HG03565 (cell line): ENCODE data around the gene FBXL5.

Source experiments
- ATAC-seq: cut with Tn5 transposase; IDR thresholded peaks from one replicate; pipeline ENCODE4 v1.9.1; 2021; ENCODE audit warnings: mild to moderate bottlenecking, moderate library complexity; ENCODE audit not compliant: unreplicated experiment

The FBXL5 gene

GRCh38 chr4:15676899-15677298 lies 21.7 kb upstream of the FBXL5 start:
- ATAC-seq = no peak

- no peak for ATAC-seq
Measured at GRCh38 chr4:15676039-15676438, 20.9 kb upstream of the FBXL5 start.

GRCh38 chr4:15675356-15675755 lies 20.2 kb upstream of the FBXL5 start:
- ATAC-seq = no peak

DNA sequence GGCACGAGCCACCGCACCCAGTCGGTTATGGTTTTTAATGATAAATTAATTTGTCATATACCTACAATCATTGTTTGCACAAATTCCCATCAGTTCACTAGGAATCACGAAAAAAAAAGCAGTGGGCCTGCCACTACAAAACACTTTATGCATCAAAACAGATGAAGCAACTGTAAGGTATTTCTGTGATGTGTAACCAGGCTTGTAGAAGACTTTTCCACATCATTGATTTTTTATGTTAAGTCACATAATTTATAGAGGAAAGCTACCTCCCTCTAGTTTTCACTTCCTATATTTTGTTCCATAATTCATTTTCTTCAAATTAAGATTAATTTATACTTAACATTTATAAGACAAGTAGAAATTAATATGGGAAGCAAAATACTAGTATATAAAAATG lies 19.8 kb upstream of the FBXL5 start:
- no peak for ATAC-seq

DNA sequence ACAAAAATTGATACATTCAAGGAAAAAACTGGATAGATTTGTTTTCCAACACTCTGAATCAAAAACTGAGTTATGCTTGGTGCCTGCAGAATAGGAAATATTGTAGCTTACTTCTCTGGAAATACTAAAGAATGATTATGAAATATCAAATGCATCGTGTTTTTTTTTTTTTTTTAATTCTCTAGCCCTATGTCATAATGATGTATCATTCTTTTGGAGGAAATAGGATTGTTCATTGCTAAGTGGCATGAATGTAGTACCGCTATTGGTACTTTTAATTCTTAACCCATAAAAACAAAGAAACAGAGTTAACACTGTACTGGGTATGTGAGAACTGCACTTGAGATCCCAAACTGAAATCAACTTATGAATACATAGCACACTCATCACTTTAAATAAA lies 18.9 kb upstream of the FBXL5 start:
- ATAC-seq = no peak

DNA sequence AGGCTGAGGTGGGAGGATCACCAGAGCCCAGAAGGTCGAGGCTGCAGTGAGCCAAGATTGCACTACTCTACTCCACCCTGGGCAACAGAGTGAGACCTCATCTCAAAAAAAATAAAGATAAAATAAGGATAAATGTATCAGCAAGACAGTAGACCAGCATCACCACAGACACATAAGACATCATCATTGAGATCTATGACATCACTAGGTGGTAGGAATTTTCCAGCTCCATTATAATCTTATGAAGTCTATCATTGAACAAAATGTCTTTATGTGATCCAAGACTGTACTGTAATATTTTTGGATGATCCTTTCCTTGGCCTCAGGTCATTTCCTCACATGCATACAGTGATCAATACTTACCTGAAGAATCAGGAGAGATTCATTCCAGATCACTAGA lies 18.2 kb upstream of the FBXL5 start:
- ATAC-seq = no peak

DNA sequence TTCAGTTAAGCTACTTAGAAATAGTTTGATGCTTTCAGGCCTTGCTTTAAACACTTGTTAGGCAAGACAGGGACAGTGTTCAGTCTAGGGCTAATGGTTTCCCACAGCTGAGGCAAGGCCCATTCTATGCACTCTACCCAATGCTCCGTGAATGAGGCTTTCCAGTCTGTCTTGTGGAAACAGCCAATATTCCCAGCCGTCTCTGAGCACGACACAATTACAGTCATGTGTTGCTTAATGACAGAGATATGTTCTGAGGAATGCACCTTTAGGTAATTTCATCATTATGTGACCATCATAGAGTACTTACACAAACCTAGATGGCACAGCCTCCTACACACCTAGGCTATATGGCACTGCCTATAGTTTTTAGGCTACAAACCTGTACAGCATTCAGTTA lies 16.9 kb upstream of the FBXL5 start:
- ATAC-seq = no peak

GRCh38 chr4:15670576-15670975 lies 15.4 kb upstream of the FBXL5 start:
- ATAC-seq = no peak

GRCh38 chr4:15668566-15669435 lies 13.6 kb upstream of the FBXL5 start:
- no peak for ATAC-seq

DNA sequence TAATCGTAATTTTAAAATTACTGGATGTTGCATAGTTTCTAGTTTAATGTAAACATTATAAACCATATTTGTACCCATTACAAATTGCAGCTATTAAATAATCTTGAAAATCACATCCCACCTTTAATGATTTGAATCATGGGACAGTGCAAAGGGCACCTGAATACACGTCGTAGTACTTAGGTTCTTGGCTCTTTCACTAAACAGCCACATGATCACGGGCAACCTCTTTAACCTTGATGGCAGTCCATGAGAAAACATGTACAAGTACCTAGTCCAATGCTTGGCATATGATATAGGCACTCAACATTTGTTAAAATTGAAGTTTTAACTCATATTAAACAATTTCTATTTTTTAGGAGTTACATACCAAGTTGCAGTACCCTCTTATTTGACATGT lies 11.8 kb upstream of the FBXL5 start:
- no peak for ATAC-seq

DNA sequence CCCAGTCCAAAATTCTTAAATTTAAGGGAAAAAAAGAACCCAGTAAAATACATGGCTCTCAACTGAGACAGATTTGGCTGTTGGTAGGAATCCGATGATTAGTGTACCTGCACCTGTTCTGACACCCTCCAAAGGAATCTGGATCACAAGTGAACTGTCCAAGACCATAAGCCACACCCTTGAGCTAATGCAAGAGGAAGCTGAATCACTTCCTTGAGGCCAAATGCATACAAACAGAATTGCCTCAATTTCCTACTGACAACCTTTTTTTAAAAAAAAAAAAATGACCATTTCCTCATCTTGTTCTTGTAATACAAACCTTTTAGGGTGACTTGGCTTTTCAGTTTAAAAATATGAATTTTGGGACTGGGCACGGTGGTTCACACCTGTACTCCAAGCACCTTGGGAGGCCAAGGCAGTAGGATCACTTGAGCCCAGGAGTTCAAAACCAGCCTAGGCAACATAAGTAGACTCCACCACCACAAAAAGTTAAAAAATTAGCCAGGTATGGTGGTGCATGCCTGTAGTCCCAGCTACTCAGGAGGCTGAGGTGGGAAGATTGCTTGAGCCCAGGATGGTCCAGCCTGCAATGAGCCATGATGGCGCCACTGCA lies 10.7 kb upstream of the FBXL5 start:
- ATAC-seq = no peak

- no peak for ATAC-seq
Measured at GRCh38 chr4:15659768-15660570, 4.8 kb upstream of the FBXL5 start.

DNA sequence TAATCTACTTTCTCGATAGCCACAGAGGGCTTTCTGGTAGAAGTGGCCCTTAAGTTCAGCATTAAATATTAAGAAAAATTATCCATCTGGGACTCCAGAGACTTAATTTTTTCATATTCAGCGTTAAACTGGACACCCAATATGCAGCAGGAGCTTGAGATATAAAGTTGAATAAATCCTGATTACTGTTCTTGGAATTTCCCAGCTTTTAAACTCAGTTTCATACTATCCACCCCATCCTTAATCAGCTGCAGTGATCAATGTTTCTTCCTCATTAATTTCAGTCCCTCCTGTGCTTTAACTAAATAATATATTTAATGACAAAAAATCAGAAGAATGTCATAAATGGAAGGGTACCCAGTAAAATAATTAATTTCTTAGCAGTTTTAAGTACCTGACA lies 3.6 kb upstream of the FBXL5 start:
- no peak for ATAC-seq

- no peak for ATAC-seq
Measured at GRCh38 chr4:15658136-15658770, 3.1 kb upstream of the FBXL5 start.

GRCh38 chr4:15657366-15657765 lies 2.2 kb upstream of the FBXL5 start:
- no peak for ATAC-seq

- no peak for ATAC-seq
Measured at GRCh38 chr4:15656038-15656470, 897 bp upstream of the FBXL5 start.

DNA sequence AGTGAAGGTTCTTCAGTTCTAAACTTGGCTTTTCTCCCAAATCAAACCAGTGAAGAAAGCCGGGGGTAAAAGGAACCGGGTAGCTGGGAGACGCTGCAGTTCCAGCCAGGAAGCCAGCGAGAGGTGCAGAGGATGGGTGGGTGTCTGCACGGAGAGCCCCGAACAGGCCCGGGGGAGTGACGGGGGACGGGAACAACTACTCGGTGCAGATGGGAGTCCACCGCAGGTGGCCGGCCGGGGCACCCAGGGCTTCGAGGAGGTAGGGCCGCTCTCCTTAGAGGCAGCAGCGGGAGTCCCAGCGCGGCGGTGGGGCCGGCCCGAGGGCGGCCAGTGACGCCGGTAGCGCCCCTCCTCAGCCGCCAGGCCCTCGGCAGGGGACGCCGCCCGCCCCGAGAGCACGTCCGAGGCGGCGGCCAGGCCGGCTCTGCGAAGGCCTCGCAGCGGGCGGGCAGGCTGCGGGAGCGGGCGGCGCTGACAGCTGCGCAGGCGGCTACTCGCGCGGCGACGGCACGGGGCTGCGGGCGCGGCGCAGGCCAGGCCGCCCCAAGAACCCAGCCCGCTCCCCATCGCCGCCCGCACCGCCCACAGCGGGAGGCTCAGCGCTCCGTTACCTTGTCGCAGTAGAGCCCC lies 449 bp downstream of the FBXL5 start:
- peak; percentile 31 for ATAC-seq

- ATAC-seq = no peak
Measured at GRCh38 chr4:15653864-15654592, 1.1 kb downstream of the FBXL5 start.

DNA sequence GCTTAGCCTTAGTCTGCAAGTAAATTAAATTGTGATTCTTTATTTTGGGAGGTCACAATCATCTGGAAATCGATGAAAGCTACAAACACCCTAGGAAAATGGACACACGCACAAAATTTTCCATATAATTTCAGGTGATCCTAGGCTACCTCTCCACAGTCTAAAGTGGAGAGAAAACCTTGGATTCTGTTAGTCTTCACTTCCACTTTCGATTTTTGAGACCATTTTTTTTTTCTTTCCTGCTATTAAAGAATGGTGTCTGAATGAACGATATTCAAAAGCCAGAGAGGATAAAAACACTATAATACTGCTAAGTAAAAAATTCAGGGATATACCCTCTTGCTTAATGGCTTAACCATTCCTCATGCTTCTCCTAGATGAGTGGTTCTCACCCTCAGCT lies 1.7 kb downstream of the FBXL5 start:
- no peak for ATAC-seq

DNA sequence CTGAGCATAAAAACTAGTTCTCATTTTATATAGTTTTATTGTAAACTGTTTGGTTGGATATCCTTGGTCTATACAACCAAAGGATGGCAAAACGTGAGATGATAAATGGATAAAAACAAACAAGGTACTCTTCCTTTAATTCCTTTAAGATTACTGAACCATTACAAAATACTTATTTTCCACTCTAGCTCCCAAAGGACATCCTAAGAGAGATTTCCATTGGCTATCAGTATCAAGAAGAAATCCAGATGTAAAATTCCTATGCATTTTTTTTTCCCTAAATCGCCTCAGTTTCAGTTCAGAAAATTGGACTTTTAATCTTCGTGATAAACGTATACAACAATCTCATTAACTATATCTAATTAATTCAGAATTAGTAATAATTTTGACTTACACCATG lies 2.3 kb downstream of the FBXL5 start:
- no peak for ATAC-seq
